Tongue (tissue), 2 donors: ENCODE measurements around the gene DPP10. TPM values are rescaled to one million over a fixed set of nuclear protein-coding genes. Genes with fewer than 3 reads are reported as not detected.

ENCODE experiments used
- DNase-seq: peaks from one replicate; pipeline ENCODE4 v3.0.0-alpha.2; 2015
- total RNA-seq: library from RNA; depleted of rRNA; stranded (reverse); fragments of >200 nt; gene quantifications from one replicate; pipeline ENCODE4 v1.2.3, GENCODE V29; 2014

Gene DPP10
- total RNA-seq, 1 donor from 2014 or later, result 2.5 TPM

- DNase-seq, result no peak
These were observed 367.7 kb downstream of the DPP10 start for GRCh38 chr2:114810092-114810491.

- DNase-seq, result no peak
These were observed 369.8 kb downstream of the DPP10 start for GRCh38 chr2:114812261-114812660.

GRCh38 chr2:114814355-114814754 is 371.9 kb downstream of the DPP10 start:
- no peak for DNase-seq

- no peak for DNase-seq
These were observed 378.6 kb downstream of the DPP10 start for GRCh38 chr2:114821055-114821454.

- no peak for DNase-seq
These were observed 401.5 kb downstream of the DPP10 start for GRCh38 chr2:114843963-114844362.

- no peak for DNase-seq
These were observed 414.8 kb downstream of the DPP10 start for GRCh38 chr2:114857196-114857595.

GRCh38 chr2:114859726-114860510 is 417.5 kb downstream of the DPP10 start:
- DNase-seq, result no peak

GRCh38 chr2:114862243-114862642 is 419.8 kb downstream of the DPP10 start:
- DNase-seq, result no peak

- DNase-seq, result no peak
These were observed 422.5 kb downstream of the DPP10 start for GRCh38 chr2:114864901-114865300.

GRCh38 chr2:114880046-114880445 is 437.6 kb downstream of the DPP10 start:
- no peak for DNase-seq

GRCh38 chr2:114919985-114920384 is 477.5 kb downstream of the DPP10 start:
- no peak for DNase-seq

- DNase-seq, result no peak
These were observed 479.6 kb downstream of the DPP10 start for GRCh38 chr2:114922076-114922475.

GRCh38 chr2:114925296-114926255 is 483.1 kb downstream of the DPP10 start:
- DNase-seq, result no peak

- DNase-seq, result no peak
These were observed 483.9 kb downstream of the DPP10 start for GRCh38 chr2:114926303-114926702.

- DNase-seq, result no peak
These were observed 486.8 kb downstream of the DPP10 start for GRCh38 chr2:114929225-114929624.

GRCh38 chr2:114933671-114934241 is 491.3 kb downstream of the DPP10 start:
- no peak for DNase-seq

GRCh38 chr2:114935031-114935430 is 492.6 kb downstream of the DPP10 start:
- DNase-seq, result no peak

GRCh38 chr2:114937366-114937930 is 495.0 kb downstream of the DPP10 start:
- DNase-seq, result no peak

GRCh38 chr2:114940785-114941458 is 498.5 kb downstream of the DPP10 start:
- DNase-seq, result no peak

GRCh38 chr2:114949228-114949804 is 506.9 kb downstream of the DPP10 start:
- DNase-seq, result no peak

GRCh38 chr2:114960389-114960788 is 517.9 kb downstream of the DPP10 start:
- DNase-seq, result no peak

GRCh38 chr2:114962532-114962931 is 520.1 kb downstream of the DPP10 start:
- no peak for DNase-seq
